ENCODE data around the gene PRKCA.

The PRKCA gene

DNA sequence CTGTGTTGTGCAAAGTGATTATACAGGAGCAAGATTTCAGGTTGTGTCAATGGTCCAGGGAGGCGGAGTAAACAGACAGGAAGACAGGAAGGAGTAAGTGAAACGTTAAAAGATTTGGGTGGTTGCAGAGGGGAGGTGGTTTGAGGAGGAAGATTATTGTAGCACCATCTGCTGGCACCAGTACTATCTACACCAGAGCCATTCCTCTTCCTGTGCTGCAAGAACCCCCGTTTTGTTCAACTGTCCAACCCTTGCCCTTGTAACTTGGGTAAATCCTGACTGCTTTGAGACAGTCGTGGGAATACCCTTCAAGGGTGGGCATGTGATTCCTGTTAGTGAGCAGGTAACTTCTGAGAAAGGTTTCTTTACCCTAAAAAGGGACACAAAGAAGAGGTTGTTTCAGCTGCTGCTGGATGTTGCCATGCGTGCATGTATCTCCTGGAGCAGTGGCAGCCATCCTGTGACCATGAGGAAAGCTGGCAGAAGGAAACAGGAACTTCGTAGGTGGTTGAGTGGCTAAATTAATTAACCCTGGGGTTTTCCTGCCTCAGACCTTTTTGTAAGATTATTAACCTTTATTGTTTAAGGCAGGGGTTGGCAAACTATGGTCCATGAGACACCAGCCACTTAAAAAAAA is 124.1 kb downstream of the PRKCA start:
- H3K4me3 ChIP-seq, result no peak overlapping the region
- no peak overlapping the region for H3K27ac ChIP-seq

DNA sequence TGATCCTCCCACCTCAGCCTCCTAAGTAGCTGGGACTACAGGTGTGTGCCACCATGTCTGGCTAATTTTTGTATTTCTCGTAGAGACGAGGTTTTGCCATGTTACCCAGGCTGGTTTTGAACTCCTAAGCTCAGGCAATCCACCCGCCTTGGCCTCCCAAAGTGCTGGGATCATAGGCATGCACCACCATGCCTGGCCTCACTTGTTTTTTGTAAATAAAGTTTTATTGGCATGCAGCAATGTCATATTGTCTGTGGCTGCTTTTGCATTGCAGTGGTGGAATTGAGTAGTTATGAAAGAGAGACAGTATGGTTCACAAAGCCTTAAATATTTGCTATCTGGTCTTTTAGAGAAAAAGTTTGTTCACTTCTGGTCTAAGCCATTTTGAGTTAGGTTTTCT is 124.7 kb downstream of the PRKCA start:
- Histone ChIP-seq H3K4me3 (no peak overlapping the region), H3K27ac (no peak overlapping the region)

DNA sequence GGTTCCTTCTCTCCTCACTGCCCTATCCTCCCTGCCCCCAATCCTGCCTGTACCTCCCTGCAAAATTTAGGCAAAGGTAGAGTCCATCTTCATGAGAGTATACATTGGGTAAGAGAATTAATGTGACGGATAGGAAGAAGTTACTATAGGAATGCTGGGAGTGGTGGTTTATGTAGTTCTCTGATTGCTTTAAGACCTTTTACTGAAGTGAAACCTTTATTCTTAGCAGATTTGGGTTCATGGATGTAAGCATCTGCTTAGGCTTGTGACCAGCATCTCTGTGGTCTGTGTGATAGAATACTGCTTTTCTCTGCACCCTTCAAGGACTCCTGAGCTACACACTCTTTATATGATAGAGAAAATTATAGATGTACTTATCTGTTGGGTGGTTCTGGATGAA is 127.3 kb downstream of the PRKCA start:
- Histone ChIP-seq H3K27ac (no peak overlapping the region), H3K4me3 (no peak overlapping the region)

DNA sequence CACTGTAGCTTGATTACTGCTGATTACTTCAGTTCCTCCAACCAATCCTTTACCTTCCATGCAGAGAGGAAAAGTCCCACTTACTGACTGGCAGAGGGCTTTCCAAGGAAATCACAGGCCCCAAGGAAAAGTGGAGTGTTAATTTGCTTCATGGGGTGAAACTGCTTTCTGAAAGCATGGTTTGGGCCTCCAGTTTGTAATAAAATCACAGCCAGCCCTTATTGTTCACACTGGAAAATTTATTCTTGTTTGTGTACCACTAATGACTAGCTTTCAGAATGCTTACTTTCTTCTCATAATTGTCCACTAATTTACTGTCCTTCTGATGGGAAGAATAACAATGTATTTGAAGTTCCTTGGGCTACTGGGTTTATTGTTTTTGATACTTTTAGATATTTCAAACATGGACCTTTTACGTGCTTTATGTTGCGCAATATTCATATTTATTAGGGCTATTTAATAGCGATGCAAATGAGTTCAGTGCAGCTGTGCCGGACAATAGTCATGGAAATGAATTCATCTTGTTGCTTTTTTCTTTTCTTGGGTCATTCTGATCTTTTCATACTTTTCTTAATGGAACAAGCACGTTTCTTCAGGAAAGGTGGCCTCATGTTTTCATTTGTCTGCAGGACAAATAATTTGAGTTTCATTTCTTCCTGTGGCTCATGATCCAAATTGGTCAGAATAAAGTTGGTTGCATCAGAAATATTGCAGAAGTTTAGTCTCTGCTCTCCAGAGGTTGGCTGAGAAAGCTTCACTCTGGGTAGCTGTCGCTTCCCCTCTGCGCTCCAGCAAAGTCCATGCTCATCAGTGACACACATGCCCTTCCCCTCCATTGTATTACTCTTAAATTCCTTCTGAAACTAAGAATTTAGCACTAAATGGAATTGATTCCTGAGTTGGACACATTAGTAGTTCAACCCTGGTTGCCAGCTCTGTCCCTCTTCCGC is 128.7 kb downstream of the PRKCA start:
- H3K4me3 ChIP-seq, result no peak overlapping the region
- peak overlapping the region in 1 of 21 experiments; percentile 63 for H3K27ac ChIP-seq

DNA sequence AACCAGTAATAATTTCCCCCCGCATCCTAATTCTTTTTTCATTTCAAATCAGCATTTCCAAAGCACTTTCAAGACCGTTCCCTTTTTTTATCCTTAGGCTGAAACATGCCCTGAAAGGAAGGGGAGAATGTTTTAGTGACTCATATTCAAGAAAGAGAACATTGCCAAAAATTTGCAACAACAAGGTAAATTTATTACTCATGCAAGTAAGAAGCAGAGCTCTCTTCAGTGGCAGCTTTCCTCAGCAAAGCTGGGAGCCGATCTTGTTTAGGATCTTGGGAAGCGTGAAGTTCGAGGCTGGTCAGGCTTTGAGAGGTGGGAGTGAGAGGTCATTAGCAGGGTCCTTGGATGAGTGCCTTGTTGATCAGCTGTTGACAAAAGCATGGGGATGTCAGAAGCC is 129.5 kb downstream of the PRKCA start:
- no peak overlapping the region for H3K4me3 ChIP-seq
- peak overlapping the region in 3 of 21 experiments; percentile 29 to 63 (median 32) for H3K27ac ChIP-seq

DNA sequence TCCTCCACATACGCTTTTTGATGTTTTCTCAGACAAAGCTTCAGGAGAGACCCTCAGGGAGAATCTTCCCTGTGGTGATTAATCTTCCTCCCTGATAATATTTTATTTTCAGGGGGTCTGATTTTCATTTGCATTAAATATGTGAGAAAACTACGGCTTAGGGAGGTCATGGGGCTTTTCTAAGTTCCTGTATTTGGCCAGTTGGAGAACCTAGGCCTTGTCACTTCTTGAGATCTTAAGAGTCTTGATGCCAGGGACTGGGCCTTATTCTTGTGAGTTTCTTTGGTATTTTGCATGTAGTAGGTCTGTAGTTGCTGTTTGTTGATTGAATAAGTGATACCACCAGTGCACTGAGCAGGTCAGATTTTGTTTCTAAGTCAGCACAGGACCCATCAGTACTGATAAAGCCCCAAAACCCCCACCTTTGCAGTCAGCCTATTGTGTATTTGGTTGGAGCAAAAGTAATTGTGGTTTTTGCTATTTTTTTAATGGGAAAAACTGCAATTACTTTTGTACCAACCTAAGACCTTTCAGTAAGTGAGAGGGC is 130.1 kb downstream of the PRKCA start:
- H3K4me3 ChIP-seq, result no peak overlapping the region
- H3K27ac ChIP-seq, result peak overlapping the region in 2 of 21 experiments; percentile 29 to 63

DNA sequence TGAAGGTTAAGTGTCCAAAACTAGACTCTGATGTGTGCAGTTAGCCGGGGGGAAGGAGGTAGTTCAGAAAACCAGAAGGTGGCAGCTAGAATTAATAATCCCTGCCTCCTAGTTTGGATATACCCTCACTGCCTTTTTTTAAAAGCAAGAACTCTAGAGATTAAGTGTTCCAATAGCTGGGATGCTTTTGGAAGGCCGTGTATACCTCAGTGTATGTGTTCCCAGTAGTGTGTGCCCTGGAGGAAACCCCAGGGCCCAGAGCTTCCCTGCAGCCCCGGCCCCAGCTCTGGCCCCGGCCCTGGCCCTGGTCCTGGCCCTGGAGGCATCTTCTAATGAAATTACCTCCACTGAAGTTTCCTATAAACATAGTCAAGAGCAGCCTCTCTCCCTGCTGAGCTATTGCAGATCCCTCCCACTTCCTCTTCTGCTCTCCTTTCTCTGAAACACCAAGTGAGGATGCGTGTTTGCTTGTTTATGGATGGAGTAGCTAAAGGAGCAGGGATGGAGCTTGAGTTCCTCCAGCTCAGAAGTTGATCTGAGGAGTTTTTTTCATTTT is 130.7 kb downstream of the PRKCA start:
- no peak overlapping the region for H3K4me3 ChIP-seq
- peak overlapping the region in 1 of 21 experiments; percentile 63 for H3K27ac ChIP-seq

DNA sequence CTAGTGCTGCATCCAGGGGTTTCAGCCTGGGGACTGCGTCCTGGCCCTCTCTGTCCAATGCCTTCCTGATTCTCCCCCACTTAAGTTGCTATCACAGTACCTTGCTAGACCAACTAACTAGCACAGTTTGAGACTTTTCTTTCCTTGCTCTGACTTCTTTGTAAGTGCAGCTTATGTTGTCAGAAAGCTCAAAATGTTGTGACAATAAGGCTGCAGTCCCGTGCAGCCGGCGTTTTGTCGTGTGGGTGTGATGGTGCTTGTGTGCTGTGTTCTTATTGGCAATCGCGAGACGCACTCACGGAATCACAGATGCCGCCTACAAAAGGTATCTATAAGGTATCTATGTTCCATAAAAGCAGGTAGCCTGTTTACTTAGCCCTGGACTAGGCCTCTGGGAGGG is 132.8 kb downstream of the PRKCA start:
- H3K27ac ChIP-seq, result no peak overlapping the region
- H3K4me3 ChIP-seq, result no peak overlapping the region

DNA sequence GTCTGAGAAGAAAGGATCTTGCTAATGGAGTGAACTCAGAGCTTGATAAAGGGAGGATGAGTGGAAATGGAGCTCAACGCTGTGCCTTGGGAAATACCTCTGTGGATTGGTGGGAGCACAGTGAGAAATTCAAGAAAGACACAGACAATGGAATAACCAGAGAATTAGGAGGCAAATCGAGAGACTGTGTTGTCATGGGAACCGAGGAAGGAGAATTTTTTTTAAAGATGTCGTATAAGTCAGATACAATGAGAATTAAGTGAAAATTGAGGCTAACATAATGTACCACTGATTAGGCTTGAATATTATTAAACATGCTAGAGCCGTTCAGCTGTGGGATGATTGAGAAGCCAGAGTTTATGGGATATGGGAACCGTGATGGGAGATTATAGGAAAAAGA is 134.2 kb downstream of the PRKCA start:
- Histone ChIP-seq H3K4me3 (no peak overlapping the region), H3K27ac (no peak overlapping the region)

DNA sequence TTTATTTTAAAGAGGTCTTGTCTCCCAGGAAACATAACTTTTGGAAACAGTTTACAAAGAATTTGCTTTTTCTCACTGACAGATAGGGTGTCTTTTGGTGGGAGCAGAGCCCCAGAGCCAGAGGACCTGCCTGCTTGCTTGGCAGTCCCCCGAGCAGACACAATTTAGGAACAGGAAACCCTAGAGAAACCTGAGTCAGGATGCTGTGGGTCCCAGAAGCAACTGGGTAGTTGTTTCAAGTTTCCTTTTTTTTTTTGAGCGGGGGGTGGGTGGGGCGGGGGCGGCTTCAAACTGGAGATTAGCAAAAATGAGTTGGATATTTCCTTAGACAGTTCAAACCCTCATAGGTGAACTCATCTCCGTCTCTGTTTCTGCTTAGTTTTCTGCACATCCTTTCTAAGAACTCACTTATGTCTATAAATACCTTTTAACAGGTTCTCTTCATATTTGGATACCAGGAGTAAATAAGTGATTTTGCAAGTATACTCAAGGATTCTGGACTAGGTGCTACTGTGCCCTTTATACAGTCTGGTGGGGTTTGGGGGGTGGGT is 135.1 kb downstream of the PRKCA start:
- Histone ChIP-seq H3K4me3 (no peak overlapping the region), H3K27ac (no peak overlapping the region)

DNA sequence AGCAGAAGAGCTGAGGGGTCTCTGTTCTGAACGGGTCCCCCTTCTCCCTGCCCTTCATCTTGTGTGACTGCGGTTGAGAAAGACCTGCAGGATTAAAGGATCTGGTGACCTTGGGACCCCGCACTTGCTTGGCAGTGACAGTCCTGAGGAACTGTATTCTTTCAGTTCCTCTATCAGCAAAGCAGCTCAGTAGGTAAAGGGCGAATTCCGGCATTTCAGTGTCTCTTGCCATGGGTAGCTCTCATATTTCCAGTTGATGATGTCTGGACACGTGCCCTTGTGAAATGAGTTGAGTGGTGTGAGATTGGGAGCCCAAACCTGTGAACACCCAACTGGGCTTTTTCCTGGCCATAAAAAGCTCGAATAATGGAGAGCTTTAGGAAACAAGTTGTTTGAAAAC is 135.7 kb downstream of the PRKCA start:
- Histone ChIP-seq H3K4me3 (no peak overlapping the region), H3K27ac (no peak overlapping the region)

DNA sequence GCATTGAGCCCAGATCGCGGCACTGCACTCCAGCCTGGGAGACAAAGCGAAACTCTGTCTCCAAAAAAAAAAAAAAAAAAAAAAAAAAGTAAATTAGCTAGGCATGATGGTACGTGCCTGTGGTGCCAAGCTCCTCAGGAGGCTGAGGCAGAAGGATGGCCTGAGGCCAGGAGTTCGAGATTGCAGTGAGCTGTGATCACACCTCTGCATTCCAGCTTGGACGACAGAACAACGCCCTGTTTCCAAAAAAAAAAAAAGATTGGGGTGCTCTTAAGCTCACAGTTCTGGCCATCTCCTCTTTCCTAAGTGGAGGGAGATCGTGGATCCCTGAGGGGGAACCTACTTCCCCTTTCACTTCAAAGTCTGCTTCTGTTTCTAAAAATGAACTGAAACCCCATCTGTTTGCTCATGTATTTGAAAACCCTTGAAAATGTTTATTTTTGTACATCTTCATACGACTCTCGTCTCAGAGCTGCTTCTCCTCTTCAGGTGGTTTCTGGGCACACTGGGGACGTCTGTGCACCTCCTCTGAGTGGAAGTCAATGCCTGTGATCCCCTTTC is 138.8 kb downstream of the PRKCA start:
- H3K27ac ChIP-seq, result peak overlapping the region in 4 of 21 experiments; percentile 1 to 47 (median 20)
- H3K4me3 ChIP-seq, result no peak overlapping the region

DNA sequence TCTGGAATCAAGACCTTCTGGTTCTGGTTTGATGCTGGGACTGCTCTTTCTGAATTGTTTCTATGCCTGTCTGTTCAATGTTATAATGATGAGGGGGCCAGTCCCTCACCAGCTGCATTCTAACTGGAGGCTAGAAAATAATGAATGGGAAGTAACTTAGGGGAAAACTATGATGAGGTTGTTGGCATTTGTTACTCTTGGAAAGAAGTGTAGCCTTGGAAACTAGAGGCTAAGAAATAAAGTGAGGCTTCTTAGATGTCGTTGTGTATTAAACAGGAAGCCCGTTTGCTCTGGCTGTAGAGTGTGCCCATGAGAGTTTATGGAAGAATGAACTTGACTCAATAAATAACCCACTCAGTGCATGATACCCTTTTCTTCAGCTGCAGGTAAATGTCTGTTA is 140.8 kb downstream of the PRKCA start:
- no peak overlapping the region for H3K4me3 ChIP-seq
- peak overlapping the region in 1 of 21 experiments; percentile 45 for H3K27ac ChIP-seq

DNA sequence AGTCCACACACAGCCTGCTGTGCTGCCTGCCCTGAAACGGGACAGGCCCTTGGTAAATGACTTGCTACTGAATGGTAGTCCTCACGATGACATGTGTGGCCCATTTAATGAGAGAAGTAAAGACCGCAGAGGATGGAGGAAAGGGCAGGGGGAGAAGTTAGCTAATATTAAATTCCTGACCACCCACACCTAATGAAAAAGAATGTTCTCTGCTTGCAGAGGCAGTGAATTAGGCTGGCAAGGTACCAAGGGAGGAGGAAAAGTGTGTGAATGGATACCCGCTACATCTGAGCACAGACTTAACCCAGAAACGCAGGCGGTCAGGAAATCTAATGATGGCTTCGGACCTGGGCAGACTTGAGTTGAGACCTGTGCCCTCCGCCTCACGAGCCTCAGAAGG is 141.2 kb downstream of the PRKCA start:
- H3K27ac ChIP-seq, result peak overlapping the region in 1 of 21 experiments; percentile 45
- no peak overlapping the region for H3K4me3 ChIP-seq

DNA sequence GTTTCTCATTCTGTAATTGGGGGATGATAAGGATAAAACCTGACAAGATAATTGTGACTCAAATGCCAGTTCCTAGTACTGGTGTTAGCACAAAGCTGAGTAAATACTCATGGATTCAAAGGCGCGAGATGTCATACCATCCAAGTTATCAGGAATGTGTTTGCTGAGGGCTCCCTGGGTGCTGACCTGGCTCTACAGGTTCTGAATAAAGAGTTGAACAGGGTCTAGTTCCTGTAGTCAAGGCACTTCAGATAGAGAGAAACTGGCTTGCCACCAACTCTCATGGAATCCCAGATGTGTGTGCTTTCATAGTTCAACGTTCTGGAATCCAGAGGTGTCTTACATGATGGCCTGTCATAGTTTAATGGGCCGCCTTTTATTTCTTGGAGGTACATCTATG is 141.6 kb downstream of the PRKCA start:
- Histone ChIP-seq H3K27ac (peak overlapping the region in 1 of 21 experiments; percentile 45), H3K4me3 (no peak overlapping the region)

DNA sequence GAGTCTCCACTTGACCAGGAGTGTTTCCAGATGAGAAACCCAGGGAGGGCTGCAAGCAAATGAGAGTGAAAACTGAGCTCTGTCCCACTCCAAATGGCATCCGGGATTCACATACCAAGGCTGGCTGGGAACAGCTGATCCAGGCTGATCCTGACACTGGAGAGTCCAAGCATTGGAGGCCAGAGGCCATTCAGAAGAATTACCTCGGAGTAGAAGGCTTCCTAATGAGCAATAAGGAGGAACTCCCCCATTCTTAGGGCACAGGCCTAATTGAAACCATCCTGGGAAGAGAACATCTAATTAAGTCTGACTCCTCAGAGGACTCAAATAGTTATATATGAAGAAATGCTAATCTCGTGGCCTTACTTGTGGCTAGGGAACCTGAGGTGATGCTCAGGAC is 142.8 kb downstream of the PRKCA start:
- H3K27ac ChIP-seq, result peak overlapping the region in 2 of 21 experiments; percentile 23 to 30
- no peak overlapping the region for H3K4me3 ChIP-seq

DNA sequence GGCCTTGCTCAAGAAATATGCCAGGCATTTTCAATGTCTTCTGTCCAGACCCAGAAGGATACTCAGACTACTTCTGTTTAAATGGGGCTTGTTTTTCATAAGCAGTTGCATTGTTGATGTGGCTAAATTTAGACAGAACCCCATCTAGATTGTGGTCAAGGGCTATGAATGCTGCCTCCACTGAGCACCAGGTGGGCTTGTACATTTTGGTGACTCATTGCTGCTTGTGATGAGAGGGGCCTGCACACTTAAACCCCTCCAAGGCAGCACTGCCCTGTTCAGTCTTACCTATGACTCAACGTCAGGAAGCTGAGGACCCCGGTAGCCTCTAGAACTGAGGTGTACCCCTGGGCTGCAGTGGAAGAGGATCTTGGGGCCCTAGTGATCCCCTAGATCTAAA is 144.0 kb downstream of the PRKCA start:
- Histone ChIP-seq H3K27ac (no peak overlapping the region), H3K4me3 (no peak overlapping the region)

DNA sequence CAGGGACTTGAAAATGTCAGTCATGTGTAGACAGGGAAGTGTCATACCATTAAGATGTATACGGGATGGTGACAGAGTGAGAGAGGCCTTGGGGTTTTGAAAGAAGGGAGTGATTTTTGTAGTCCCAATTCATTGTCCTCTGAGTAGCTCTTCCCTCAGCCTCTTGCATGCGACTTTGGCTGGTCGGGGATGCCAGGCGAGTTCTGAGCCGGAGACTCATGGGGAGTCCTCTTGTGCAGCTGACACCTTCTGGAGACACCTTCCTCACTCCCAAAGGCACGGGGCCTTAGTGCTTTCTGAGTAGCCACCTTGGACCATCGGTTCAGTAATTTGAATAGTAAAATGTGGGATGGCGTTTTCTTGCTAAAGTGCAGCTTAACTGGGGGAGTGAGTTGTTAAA is 144.7 kb downstream of the PRKCA start:
- no peak overlapping the region for H3K27ac ChIP-seq

DNA sequence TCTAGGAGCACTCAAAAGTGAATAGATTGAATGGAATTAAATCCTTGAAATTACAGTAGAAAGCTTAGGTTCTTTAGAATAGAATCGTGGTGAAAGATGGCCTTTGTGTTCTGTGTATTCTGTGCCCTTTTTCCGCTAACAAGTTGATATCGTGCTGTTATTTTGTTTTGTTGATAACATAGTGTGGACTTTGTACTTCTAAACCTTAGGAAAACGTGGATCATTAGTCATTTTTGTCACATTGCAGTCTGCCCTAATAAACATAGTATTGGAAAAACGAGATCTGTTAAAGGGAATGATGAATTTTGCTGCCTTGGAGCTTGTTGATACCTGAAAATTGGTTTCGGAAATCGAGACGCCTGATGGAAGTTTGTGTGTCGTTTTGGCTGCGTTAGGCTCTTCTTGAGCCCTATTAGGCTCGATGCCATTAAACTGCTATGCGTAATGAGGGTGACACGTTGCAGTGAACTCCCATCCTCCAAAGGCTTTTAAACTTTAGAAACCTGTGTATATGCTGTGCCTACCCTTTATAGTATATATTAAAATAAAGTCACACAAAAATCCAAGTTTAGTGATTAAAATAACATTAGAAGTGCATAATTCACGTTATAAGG is 145.7 kb downstream of the PRKCA start:
- Histone ChIP-seq H3K27ac (no peak overlapping the region), H3K4me3 (no peak overlapping the region)

More for the DNA sequence above, 144.7 kb downstream of the PRKCA start:
- H3K4me3 ChIP-seq, result no peak overlapping the region

Measured in skin epidermis (tissue), 12 donors.